D341Med (cell line): ENCODE measurements around the gene MTMR12.
"Not testable (repeated sequence)": the region's sequence is repeated elsewhere in the genome, so short reads cannot be mapped to it uniquely, and the experiment has no call there.

Source experiments
- DNase-seq: peaks from one replicate; pipeline ENCODE4 v3.0.0; 2012; ENCODE audit warnings: low spot score

The MTMR12 gene

GRCh38 chr5:32232441-32233219, 80.1 kb downstream of the MTMR12 start:
- peak; percentile 78 for DNase-seq

- no peak for DNase-seq
These were observed 80.8 kb downstream of the MTMR12 start for GRCh38 chr5:32231929-32232328.

GRCh38 chr5:32231241-32231640, 81.5 kb downstream of the MTMR12 start:
- no peak for DNase-seq

GRCh38 chr5:32230356-32231099, 82.2 kb downstream of the MTMR12 start:
- no peak for DNase-seq

GRCh38 chr5:32229586-32229985, 83.2 kb downstream of the MTMR12 start:
- DNase-seq, result no peak

- no peak for DNase-seq
These were observed 83.9 kb downstream of the MTMR12 start for GRCh38 chr5:32228816-32229215.

- no peak for DNase-seq
These were observed 87.3 kb downstream of the MTMR12 start for GRCh38 chr5:32225445-32225844.

GRCh38 chr5:32223972-32224609, 88.6 kb downstream of the MTMR12 start:
- DNase-seq, result no peak

GRCh38 chr5:32222723-32223470, 89.8 kb downstream of the MTMR12 start:
- DNase-seq, result no peak

GRCh38 chr5:32217886-32218396, 94.8 kb downstream of the MTMR12 start:
- DNase-seq, result no peak

GRCh38 chr5:32214344-32214743, 98.4 kb downstream of the MTMR12 start:
- not testable (repeated sequence) for DNase-seq

GRCh38 chr5:32210151-32210550, 102.6 kb downstream of the MTMR12 start:
- no peak for DNase-seq

- DNase-seq, result not testable (repeated sequence)
These were observed 103.9 kb downstream of the MTMR12 start for GRCh38 chr5:32208837-32209236.

GRCh38 chr5:32207355-32207634, 105.4 kb downstream of the MTMR12 start:
- DNase-seq, result no peak

- DNase-seq, result no peak
These were observed 106.0 kb downstream of the MTMR12 start for GRCh38 chr5:32206509-32207354.

- DNase-seq, result no peak
These were observed 106.7 kb downstream of the MTMR12 start for GRCh38 chr5:32206053-32206452.

- no peak for DNase-seq
These were observed 110.3 kb downstream of the MTMR12 start for GRCh38 chr5:32202394-32202793.

- DNase-seq, result no peak
These were observed 111.5 kb downstream of the MTMR12 start for GRCh38 chr5:32201122-32201753.

GRCh38 chr5:32197032-32197431, 115.7 kb downstream of the MTMR12 start:
- no peak for DNase-seq

- DNase-seq, result no peak
These were observed 117.5 kb downstream of the MTMR12 start for GRCh38 chr5:32195265-32195664.

GRCh38 chr5:32193591-32193990, 119.1 kb downstream of the MTMR12 start:
- DNase-seq, result no peak
